Cardiac septum (tissue), 1 donor: ENCODE results near the gene ACAP1. TPM values are rescaled to one million over a fixed set of nuclear protein-coding genes. Genes with fewer than 3 reads are reported as not detected.

Experiments used
- DNase-seq: peaks from one replicate; pipeline ENCODE4 v3.0.0-alpha.2; 2020; ENCODE audit warnings: low spot score
- intact Hi-C: fragments of 100-400 bp; cut with DNase I; formaldehyde crosslinking; loops from one replicate; pipeline ENCODE4 v1.14.0; 2022
- total RNA-seq: library from RNA; stranded (reverse); fragmentation: NEBNext Ultra II Directional; extraction: Animal tissue kit (Norgen Biotek cat#: 25700); gene quantifications from one replicate; pipeline ENCODE4 v1.2.1, GENCODE V29; 2021
- donor health status: DM: no; HTN: no; CAD: no.

The ACAP1 gene
- total RNA-seq, 1 donor from 2014 or later, result 16.4 TPM

DNA sequence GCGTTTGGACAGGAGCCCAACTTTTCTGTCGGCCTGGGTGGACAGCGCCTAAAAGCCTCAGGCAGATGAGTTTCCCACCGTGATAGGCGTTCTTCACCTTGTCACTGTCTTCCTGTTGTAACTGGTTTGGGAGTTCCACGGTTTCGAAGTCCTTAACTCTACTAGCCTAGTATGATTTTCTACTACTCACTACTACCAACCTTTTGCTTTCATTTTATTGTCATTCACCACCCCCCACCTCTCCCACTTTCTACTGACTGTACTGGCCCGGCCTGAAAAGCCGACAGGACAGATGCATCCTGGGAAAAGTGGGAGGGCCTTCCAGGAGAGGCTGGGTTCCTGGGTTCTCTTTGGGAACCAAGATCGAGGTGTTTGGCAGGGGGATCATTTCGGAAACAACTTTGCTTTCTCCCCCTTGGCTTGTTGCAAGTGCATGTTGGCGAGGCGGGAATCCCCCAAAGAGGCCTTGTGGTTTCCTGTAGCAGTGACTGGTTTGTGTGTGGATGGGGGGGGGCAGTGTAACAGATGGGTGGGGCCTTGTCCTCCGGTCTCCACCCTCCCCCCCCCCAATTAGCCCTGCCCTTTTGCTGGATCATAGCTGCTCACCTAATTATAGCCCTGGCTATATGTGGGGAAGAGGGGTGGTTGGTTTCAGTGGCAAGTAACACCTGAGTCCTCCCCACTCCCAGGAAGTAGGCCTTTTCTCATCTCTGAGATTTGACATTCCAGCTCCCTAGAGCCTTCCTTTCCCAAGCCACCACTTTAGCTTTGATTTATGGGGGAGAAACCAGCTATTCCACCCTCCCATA, 27.5 kb upstream of the ACAP1 start:
- intact Hi-C loops, result loop anchor here (2.0 to 5.0 kb wide), 3 partner anchors 20 to 72 kb away; partner anchors contain the start of genes NEURL4 and PHF23
- DNase-seq, result peak; percentile 86

- intact Hi-C loops, result loop anchor here (2.0 to 5.0 kb wide), 3 partner anchors 19 to 72 kb away; partner anchors contain the start of genes NEURL4 and PHF23
- DNase-seq, result no peak
These were observed 26.7 kb upstream of the ACAP1 start for GRCh38 chr17:7309628-7310027.

GRCh38 chr17:7311110-7311705, 25.1 kb upstream of the ACAP1 start:
- intact Hi-C loops, result no loop called here

GRCh38 chr17:7312432-7313087, 23.8 kb upstream of the ACAP1 start:
- intact Hi-C loops, result no loop called here
- DNase-seq, result no peak

More at GRCh38 chr17:7311110-7311705, 25.1 kb upstream of the ACAP1 start:
- DNase-seq, result no peak

DNA sequence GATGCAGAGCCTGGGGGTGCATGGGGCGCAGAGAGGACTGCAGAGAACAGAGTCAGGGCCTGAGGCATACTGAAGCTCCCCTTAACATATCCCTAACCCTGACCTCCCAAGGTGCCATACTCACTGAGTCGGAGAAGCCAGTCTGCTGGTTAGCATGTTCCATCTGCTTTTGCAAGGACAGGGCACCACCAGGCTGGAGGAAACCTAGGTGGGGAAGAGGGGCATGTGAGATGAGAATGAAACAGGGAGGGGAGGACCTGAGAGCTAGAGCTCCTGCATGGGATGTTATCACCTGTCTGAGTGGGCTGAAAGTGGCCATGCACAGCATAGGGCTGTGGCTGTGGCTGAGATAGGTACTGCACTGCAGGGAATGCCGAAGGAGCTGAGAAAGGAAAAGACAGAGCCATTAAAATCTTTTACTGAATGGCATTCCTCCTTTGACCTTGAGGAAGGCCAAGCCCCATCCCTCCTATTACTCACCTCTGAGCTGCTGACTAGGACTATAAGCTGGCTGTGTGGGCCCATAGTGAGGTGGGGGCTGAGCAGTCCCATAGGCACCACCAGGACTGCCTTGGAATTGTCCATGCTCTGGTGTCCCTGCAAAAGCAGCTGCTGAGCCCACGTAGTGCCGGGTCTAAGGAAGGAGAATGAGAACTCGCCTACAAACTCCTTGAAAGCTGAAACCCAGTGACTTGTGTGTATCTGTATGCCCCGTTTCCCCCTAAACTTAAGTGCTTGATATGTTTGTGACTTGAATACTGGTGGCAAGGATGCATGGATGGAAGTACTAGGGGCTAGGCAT, 23.0 kb upstream of the ACAP1 start:
- intact Hi-C loops, result no loop called here
- no peak for DNase-seq

- intact Hi-C loops, result no loop called here
- DNase-seq, result no peak
These were observed 22.2 kb upstream of the ACAP1 start for GRCh38 chr17:7313890-7314718.

DNA sequence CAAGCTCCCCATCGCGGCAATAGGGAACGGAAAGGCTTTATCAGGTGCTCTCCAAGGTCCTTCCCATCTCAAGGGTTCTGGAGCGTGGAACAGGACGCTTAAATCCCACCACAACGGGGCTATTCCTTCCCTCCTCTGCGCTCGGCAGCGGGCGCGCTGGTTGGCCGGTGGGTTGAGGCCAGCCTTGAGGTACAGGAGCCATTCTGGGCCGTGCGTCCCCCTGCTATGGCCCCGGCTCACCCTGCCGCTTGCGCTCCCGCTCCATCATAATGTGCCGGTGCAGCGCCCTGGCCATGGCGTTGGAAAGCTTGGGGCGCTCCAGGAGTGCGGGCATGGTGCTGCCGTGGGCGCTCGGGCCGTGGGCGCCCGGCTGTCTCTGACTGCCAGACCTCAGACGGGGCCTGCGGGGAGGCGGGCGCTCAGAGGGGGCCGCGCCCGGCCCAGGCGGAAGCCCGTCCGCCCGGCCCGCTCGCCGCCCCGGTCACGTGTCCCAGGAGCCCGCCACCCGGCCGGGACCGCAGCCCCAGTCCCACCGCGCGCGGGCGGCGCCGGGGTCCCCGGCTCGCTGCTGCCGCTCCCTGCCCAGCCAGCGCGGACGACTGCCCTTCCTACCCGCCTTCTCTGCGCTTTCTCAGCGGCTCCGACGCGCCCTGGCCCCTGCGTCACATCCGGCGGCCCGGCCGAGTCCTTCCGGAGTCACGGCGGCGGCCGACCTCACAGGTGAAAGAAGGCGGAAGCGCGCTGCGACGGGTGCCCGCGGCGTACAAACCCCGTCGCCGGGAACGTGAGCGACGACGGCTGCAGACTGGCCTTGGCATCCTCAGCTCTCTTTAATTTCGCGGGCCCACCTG, 21.4 kb upstream of the ACAP1 start, which contains the start of gene GPS2:
Gene GPS2, minus strand, starts transcription at position 642 of the 851 bp plus-strand sequence. Its CDS starts 308 bp downstream, at position 334.
- DNase-seq, result peak; percentile 98
- intact Hi-C loops, result no loop called here

- intact Hi-C loops, result no loop called here
- no peak for DNase-seq
These were observed 20.6 kb upstream of the ACAP1 start for GRCh38 chr17:7315570-7316235.

DNA sequence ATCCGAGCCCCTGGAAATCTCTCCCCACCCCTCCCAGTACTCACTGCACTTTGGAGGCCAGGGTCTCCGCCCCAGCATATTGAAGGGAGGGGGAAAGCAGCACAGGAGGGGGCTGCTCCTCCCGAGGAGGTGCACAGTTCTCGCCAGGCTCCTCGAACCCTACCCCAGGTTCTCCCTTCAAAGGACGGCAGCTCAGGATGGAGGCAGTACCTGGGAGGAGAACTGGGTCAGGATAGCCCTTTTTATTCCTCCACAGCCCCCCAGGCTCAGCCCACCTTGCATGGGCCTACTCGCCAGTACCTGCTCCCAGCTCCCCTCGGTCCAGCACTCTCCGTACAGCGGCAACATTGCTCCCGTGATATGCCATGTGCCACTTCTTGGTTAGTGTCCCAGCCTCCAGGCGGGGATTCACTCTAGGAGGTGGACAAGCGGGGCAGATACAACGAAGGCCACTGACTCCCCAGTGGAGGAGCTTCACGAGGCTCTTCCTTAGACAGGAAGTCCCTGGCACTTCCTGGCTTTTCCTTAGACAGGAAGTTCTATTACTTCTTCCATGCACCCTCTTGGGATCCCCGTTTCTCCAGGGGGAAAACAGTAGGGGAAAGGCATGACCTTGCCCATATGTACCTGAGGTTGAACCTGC, 19.0 kb upstream of the ACAP1 start:
- intact Hi-C loops, result no loop called here
- no peak for DNase-seq

DNA sequence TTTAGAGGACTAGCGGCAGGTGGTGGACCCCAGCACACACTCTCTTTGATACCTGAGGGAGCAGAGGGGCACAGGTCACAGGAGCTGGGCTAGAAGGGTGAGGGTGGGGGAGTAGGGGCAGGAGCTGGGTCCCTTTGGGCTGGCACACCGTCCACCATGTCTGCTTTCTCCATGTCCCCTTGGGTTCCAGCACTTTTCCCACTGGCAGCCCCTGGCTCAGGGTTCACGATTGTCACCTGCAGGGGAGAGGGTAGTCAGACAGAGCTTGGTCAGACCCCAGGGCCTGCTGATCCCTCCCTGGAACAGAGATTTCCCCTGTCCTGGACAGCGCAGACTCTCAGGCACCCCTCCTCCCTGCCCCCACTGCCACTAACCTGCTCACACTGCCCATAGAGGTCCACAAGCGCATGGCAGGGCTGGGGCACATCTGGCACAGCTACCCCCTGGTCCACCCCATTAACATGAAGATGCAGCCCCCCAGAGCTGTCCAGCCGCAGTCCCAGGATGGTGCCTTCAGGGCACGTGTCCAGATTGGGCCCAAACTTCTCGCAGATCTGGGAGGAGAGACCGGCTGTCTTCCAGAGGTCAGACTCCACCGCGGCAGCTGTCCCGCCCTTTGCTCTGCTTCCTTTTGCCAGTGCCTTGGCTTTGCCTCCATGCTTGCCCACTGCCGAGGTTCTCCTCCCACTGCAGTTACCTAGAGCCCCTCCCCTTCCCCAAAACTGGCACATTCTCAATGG, 18.0 kb upstream of the ACAP1 start:
- DNase-seq, result no peak
- intact Hi-C loops, result no loop called here

GRCh38 chr17:7321466-7321865, 14.9 kb upstream of the ACAP1 start:
- DNase-seq, result no peak
- intact Hi-C loops, result no loop called here

GRCh38 chr17:7322520-7323194, 13.7 kb upstream of the ACAP1 start:
- intact Hi-C loops, result no loop called here
- DNase-seq, result no peak

GRCh38 chr17:7323731-7324437, 12.4 kb upstream of the ACAP1 start:
- intact Hi-C loops, result loop anchor here (2.0 kb wide), 1 partner anchor 21 kb away; no protein-coding TSS in a partner anchor
- no peak for DNase-seq

- DNase-seq, result no peak
- intact Hi-C loops, result loop anchor here (2.0 kb wide), 1 partner anchor 20 kb away; no protein-coding TSS in a partner anchor
These were observed 11.9 kb upstream of the ACAP1 start for GRCh38 chr17:7324438-7324779.

GRCh38 chr17:7325031-7325528, 11.2 kb upstream of the ACAP1 start:
- intact Hi-C loops, result loop anchor here (2.0 kb wide), 1 partner anchor 20 kb away; no protein-coding TSS in a partner anchor
- DNase-seq, result no peak
